B cell (primary cell): ENCODE data around the gene THAP11. TPM values are rescaled to one million over a fixed set of nuclear protein-coding genes. Genes with fewer than 3 reads are reported as not detected.

Experiments used
- ATAC-seq: fragments of 200-7000 bp; cut with Tn5 transposase; one replicate; pipeline ENCODE4 v1.10.0; 2021; ENCODE audit warnings: low read depth, mild to moderate bottlenecking, moderate number of reproducible peaks, moderate library complexity
- CTCF ChIA-PET: fragments of 350-600 bp; sonication (Branson Sonifier 250); formaldehyde crosslinking; loops from one replicate; lab custom pipeline; 2021; ENCODE audit warnings: antibody characterized with exemption, inconsistent platforms; lab: Charles Lee
- POLR2A ChIA-PET: fragments of 350-600 bp; sonication (Branson Sonifier 250); formaldehyde crosslinking; loops from one replicate; lab custom pipeline; 2021; ENCODE audit warnings: antibody characterized with exemption; lab: Charles Lee
- DNase-seq: peaks from one replicate; pipeline ENCODE4 v3.0.0; 2013
- H2AFZ ChIP-seq: 2 replicates; pipeline ENCODE4 v1.6.1; 2012; ENCODE audit warnings: mild to moderate bottlenecking, low read depth, low read length; ENCODE audit not compliant: insufficient read depth, poor library complexity, severe bottlenecking
- H3K27ac ChIP-seq, 2 donors: 1 replicate in 1 of 2; 2 replicates in 1 of 2; pipeline ENCODE4 v1.5.1; 2012 to 2013; ENCODE audit warnings: low read length in 2 of 2, mild to moderate bottlenecking in 2 of 2, moderate library complexity in 1 of 2
- H3K27me3 ChIP-seq, 4 experiments: fragments of 200-600 bp in 1 of 4; sonication (generic) in 1 of 4; replicated peaks in 1 of 4; 1 replicate in 2 of 4; 2 replicates in 2 of 4; pipeline versions ENCODE4 v1.6.1 to v1.7.0; 2013 to 2016; ENCODE audit warnings: low read length in 3 of 4, mild to moderate bottlenecking in 2 of 4, mixed read lengths in 1 of 4, moderate library complexity in 1 of 4; ENCODE audit not compliant: insufficient read depth in 4 of 4, control insufficient read depth in 3 of 4; ENCODE audit errors: control extremely low read depth in 1 of 4
- H3K36me3 ChIP-seq, 2 experiments: replicated peaks in 1 of 2; 1 replicate in 1 of 2; 2 replicates in 1 of 2; pipeline versions ENCODE4 v1.6.1 to v1.7.1; 2013; ENCODE audit warnings: low read length in 1 of 2; ENCODE audit not compliant: insufficient read depth in 2 of 2, control insufficient read depth in 1 of 2; ENCODE audit errors: control extremely low read depth in 1 of 2, extremely low read depth in 1 of 2
- H3K4me1 ChIP-seq, 2 donors: fragments of 200-600 bp in 1 of 2; sonication (generic) in 1 of 2; 1 replicate in 1 of 2; 2 replicates in 1 of 2; pipeline versions ENCODE4 v1.5.1 to v1.6.1; 2013 to 2017; ENCODE audit warnings: low read length in 2 of 2; ENCODE audit not compliant: control insufficient read depth in 2 of 2, insufficient read depth in 2 of 2
- H3K4me2 ChIP-seq: replicated peaks from 2 replicates; pipeline ENCODE3; 2012; ENCODE audit warnings: mild to moderate bottlenecking, low read depth, low read length; ENCODE audit not compliant: poor library complexity, severe bottlenecking
- H3K4me3 ChIP-seq, 5 experiments: fragments of 200-600 bp in 1 of 5; sonication (generic) in 1 of 5; 1 replicate in 3 of 5; 2 replicates in 2 of 5; pipeline versions ENCODE4 v1.5.1 to v1.7.0; 2011 to 2016; ENCODE audit warnings: low read length in 4 of 5, mild to moderate bottlenecking in 4 of 5, low read depth in 2 of 5, control low read depth in 1 of 5, moderate library complexity in 1 of 5; ENCODE audit not compliant: insufficient read depth in 1 of 5; ENCODE audit errors: control extremely low read depth in 1 of 5, extremely low read depth in 1 of 5
- H3K79me2 ChIP-seq: fragments of 200-600 bp; sonication (generic); one replicate; pipeline ENCODE4 v1.6.0; 2016; ENCODE audit warnings: low read length; ENCODE audit not compliant: control insufficient read depth, insufficient read depth
- H3K9ac ChIP-seq: fragments of 200-600 bp; sonication (generic); 2 replicates; pipeline ENCODE4 v1.6.1; 2017; ENCODE audit warnings: mild to moderate bottlenecking, low read length, moderate library complexity
- H3K9me3 ChIP-seq, 3 donors: one replicate each; pipeline versions ENCODE4 v1.6.1 to v1.7.1; 2013; ENCODE audit warnings: low read length in 2 of 3; ENCODE audit not compliant: control insufficient read depth in 2 of 3, insufficient read depth in 1 of 3; ENCODE audit errors: control extremely low read depth in 1 of 3
- H4K20me1 ChIP-seq: 2 replicates; pipeline ENCODE4 v1.6.0; 2012; ENCODE audit warnings: mild to moderate bottlenecking, low read length; ENCODE audit not compliant: insufficient read depth, control insufficient read depth, poor library complexity, severe bottlenecking
- H3K27ac Mint-ChIP-seq: one replicate; pipeline ENCODE4 v1.8.0; 2021; ENCODE audit warnings: mixed read lengths
- H3K27me3 Mint-ChIP-seq: one replicate; pipeline ENCODE4 v1.8.0; 2021; ENCODE audit warnings: mixed read lengths
- H3K4me1 Mint-ChIP-seq: one replicate; pipeline ENCODE4 v1.8.0; 2021; ENCODE audit warnings: mixed read lengths
- H3K4me3 Mint-ChIP-seq: one replicate; pipeline ENCODE4 v1.8.0; 2021; ENCODE audit warnings: mixed read lengths
- H3K9me3 Mint-ChIP-seq: one replicate; pipeline ENCODE4 v1.8.0; 2022; ENCODE audit warnings: mixed read lengths; ENCODE audit not compliant: insufficient read depth
- EZH2 ChIP-seq: IDR thresholded peaks from 2 replicates; pipeline ENCODE4 v1.6.1; 2012; ENCODE audit warnings: borderline replicate concordance, low read depth, mild to moderate bottlenecking, moderate library complexity, low read length; ENCODE audit not compliant: insufficient read depth, poor library complexity, severe bottlenecking
- WGBS: methylation state at CpG from one replicate; pipeline ENCODE4 v1.1.5; 2013; ENCODE audit warnings: missing lambda C conversion rate; ENCODE audit not compliant: insufficient coverage; 5-methylcytosine and 5-hydroxymethylcytosine counted together
- intact Hi-C: fragments of 100-400 bp; cut with micrococcal nuclease; formaldehyde crosslinking; loops from one replicate; pipeline ENCODE4 v1.10.0; 2022
- polyA plus RNA-seq: library from polyadenylated mRNA; depleted of rRNA; stranded (reverse); fragments of >200 nt; gene quantifications from 2 replicates; pipeline ENCODE4 v1.2.3, GENCODE V29; 2012
- total RNA-seq, 2 donors: library from RNA; stranded (reverse); fragments of 120-200 nt in 1 of 2; gene quantifications; 1 replicate in 1 of 2; 2 replicates in 1 of 2; pipeline versions ENCODE4 v1.2.3 to v1.2.4, GENCODE V29; 2013 to 2022
- TF ChIP-seq, protein P1 (sequence below): fragments of 200-600 bp; IDR thresholded peaks from one replicate; pipeline ENCODE4 v1.8.0; 2022; ENCODE audit warnings: antibody characterized with exemption, mild to moderate bottlenecking

THAP11 gene
- total and polyA plus RNA-seq, 2 donors (not counting 1 experiment from before 2014, with no cell fraction given), result 24.4 to 42.7 TPM

DNA sequence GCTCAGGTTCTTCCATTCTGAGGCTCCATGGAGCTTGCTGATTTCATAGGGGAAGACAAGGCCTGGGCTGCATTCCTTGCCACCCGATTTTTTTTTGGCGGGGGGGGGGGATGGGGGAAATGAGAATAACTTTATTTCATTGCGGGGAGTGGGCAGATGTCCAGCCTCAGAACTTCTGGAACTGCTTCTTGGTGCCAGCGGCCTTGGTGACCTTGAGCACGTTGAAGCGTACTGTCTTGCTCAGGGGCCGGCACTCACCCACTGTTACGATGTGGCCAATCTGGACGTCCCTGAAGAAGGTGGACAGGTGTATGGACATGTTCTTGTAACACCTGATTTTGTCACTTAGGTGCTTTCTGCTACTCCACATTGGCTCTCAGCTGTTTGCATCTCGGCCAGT is 13.7 kb downstream of the THAP11 start:
- Histone ChIP-seq H3K9ac (no peak overlapping the region), H3K79me2 (peaks cover 97% of the 10 kb centered on the region), H3K36me3 (peaks cover 0 to 7% of the 10 kb centered on the region in 2 experiments), H3K4me3 (no peak overlapping the region), H3K4me1 (no peaks in the 10 kb centered on the region), H3K27ac (no peak overlapping the region), H3K27me3 (no peaks in the 10 kb centered on the region), H4K20me1 (peaks cover 68% of the 10 kb centered on the region), H2AFZ (no peak overlapping the region), H3K4me2 (no peak overlapping the region), H3K9me3 (no peaks in the 10 kb centered on the region)
- Mint-ChIP-seq H3K27me3 (no peaks in the 10 kb centered on the region), H3K9me3 (no peaks in the 10 kb centered on the region), H3K4me3 (no peak overlapping the region), H3K4me1 (peaks cover 21% of the 10 kb centered on the region), H3K27ac (no peak overlapping the region)
- ChIA-PET CTCF (interaction anchor here (0.9 kb wide), 1 partner anchor 28 kb away, joined by 4 read pairs; no protein-coding TSS in a partner anchor), POLR2A (interaction anchor here (0.6 kb wide), 1 partner anchor 326 kb away, joined by 7 read pairs; no protein-coding TSS in a partner anchor)
- intact Hi-C loops, result no loop called here
- DNase-seq, result no peak
- TF ChIP-seq, protein P1, sequence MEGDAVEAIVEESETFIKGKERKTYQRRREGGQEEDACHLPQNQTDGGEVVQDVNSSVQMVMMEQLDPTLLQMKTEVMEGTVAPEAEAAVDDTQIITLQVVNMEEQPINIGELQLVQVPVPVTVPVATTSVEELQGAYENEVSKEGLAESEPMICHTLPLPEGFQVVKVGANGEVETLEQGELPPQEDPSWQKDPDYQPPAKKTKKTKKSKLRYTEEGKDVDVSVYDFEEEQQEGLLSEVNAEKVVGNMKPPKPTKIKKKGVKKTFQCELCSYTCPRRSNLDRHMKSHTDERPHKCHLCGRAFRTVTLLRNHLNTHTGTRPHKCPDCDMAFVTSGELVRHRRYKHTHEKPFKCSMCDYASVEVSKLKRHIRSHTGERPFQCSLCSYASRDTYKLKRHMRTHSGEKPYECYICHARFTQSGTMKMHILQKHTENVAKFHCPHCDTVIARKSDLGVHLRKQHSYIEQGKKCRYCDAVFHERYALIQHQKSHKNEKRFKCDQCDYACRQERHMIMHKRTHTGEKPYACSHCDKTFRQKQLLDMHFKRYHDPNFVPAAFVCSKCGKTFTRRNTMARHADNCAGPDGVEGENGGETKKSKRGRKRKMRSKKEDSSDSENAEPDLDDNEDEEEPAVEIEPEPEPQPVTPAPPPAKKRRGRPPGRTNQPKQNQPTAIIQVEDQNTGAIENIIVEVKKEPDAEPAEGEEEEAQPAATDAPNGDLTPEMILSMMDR, result no peak
- no peak for TF ChIP-seq EZH2
- ATAC-seq, result no peak
- 90% methylated on average over 8 of the region's 10 CpGs for WGBS

DNA sequence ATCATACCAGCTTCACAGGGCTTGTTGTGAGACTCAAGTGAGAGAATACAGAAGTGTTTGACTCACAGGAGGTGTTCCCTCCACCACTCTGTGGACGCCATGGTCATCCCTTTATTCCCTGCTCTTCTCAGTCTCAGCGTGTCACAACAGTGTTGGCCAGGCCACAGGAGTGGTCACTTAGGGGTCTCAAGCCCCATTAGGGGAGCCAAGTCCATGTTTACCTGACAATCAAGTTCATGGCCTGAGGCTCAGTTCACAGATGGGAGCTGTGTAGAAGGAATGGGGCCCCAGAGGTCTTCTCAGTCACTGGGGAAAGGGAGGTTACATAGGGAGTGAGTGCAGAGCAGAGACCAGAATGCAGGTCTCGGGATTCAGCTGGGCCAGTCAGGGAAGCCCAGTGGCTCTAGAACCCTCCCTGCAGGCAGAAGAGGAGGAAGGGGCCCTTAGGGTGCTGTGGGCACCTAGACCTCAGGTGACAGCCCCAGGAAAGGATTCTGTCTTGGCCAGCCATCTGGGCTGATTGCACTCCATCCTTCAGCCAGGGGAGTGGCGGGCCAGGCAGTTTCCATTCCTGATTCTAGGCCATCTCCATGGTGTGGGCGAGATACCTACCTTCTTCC is 14.9 kb downstream of the THAP11 start:
- TF ChIP-seq EZH2, result no peak
- TF ChIP-seq, protein P1, result no peak
- no peak overlapping the region for H3K9ac ChIP-seq
- Mint-ChIP-seq H3K4me3 (no peak overlapping the region), H3K27me3 (no peaks in the 10 kb centered on the region), H3K4me1 (peaks cover 28% of the 10 kb centered on the region), H3K27ac (no peak overlapping the region), H3K9me3 (no peaks in the 10 kb centered on the region)
- ChIA-PET CTCF (interaction anchor here (1.4 to 1.5 kb wide), 2 partner anchors 26 to 50 kb away, joined by 3 to 4 read pairs; partner anchors contain the start of gene TSNAXIP1), POLR2A (no interaction called here)
- H3K79me2 ChIP-seq, result peaks cover 99% of the 10 kb centered on the region
- peaks cover 77% of the 10 kb centered on the region for H4K20me1 ChIP-seq
- no peaks in the 10 kb centered on the region for H3K9me3 ChIP-seq
- H3K4me2 ChIP-seq, result no peak overlapping the region
- H3K4me1 ChIP-seq, result no peaks in the 10 kb centered on the region
- H3K27ac ChIP-seq, result no peak overlapping the region
- intact Hi-C loops, result no loop called here
- peaks cover 0 to 18% of the 10 kb centered on the region in 2 experiments for H3K36me3 ChIP-seq
- no peak overlapping the region for H2AFZ ChIP-seq
- DNase-seq (no peak), ATAC-seq (no peak)
- no peaks in the 10 kb centered on the region for H3K27me3 ChIP-seq
- WGBS, result 97% methylated on average over 5 of the region's 5 CpGs
- no peak overlapping the region for H3K4me3 ChIP-seq
